Psoas muscle (tissue), 8 donors: ENCODE measurements around the gene VASH1. TPM values are rescaled to one million over a fixed set of nuclear protein-coding genes. Genes with fewer than 3 reads are reported as not detected.

Source experiments
- ATAC-seq, 4 donors: fragments of 200-7000 bp; cut with Tn5 transposase; one replicate each; pipeline ENCODE4 v1.9.1; 2020; ENCODE audit warnings: moderate library complexity in 3 of 4, mild to moderate bottlenecking in 2 of 4
- DNase-seq, 2 donors: peaks; one replicate each; pipeline ENCODE4 v3.0.0-alpha.2; 2020
- H3K27ac ChIP-seq: fragments of 200-600 bp; one replicate; pipeline ENCODE4 v1.8.0; 2022
- H3K27me3 ChIP-seq, 3 donors: fragments of 200-600 bp in 1 of 3; one replicate each; pipeline versions ENCODE4 v1.6.1 to v1.8.0; 2013 to 2022; ENCODE audit warnings: low read length in 2 of 3, mild to moderate bottlenecking in 2 of 3, moderate library complexity in 1 of 3; ENCODE audit not compliant: insufficient read depth in 3 of 3
- H3K36me3 ChIP-seq, 2 donors: fragments of 200-600 bp in 1 of 2; one replicate each; pipeline versions ENCODE4 v1.6.1 to v1.8.0; 2013 to 2022; ENCODE audit warnings: low read depth in 1 of 2, mild to moderate bottlenecking in 1 of 2, moderate library complexity in 1 of 2; ENCODE audit not compliant: insufficient read depth in 1 of 2
- H3K4me1 ChIP-seq: fragments of 200-600 bp; one replicate; pipeline ENCODE4 v1.8.0; 2022
- H3K4me3 ChIP-seq: fragments of 200-600 bp; one replicate; pipeline ENCODE4 v1.8.0; 2022; ENCODE audit warnings: mild to moderate bottlenecking
- H3K9me3 ChIP-seq: fragments of 200-600 bp; one replicate; pipeline ENCODE4 v1.8.0; 2022
- WGBS, 3 donors: extraction: QIAGEN DNeasy Blood & Tissue Kit; methylation state at CpG; one replicate each; pipeline versions ENCODE4 v1.1.6 to v1.1.7; 2013; 5-methylcytosine and 5-hydroxymethylcytosine counted together
- intact Hi-C, 2 donors: fragments of 100-400 bp; cut with DNase I; formaldehyde crosslinking; loops; one replicate each; pipeline versions ENCODE4 v1.11.0 to v1.14.2; 2022
- polyA plus RNA-seq, 3 donors: library from polyadenylated mRNA; stranded (reverse); fragments of 200-250 nt; gene quantifications; one replicate each; pipeline ENCODE4 v1.2.3, GENCODE V29; 2013
- total RNA-seq, 4 donors: library from RNA; stranded (reverse); fragmentation: NEBNext Ultra II Directional in 2 of 4; extraction: Animal tissue kit (Norgen Biotek cat#: 25700) in 2 of 4; gene quantifications; one replicate each; pipeline versions ENCODE4 v1.2.1 to v1.2.4, GENCODE V29; 2021 to 2023
- TF ChIP-seq, protein P1 (sequence below): fragments of 200-600 bp; IDR thresholded peaks from one replicate; pipeline ENCODE4 v1.8.0; 2022; ENCODE audit warnings: antibody characterized with exemption
- donor health status: healthy with polysubstance abuse.
- donor health status: DM: no; HTN: no; CAD: no; lungs with moderate emphysema.
- donor health status: Bipolar disorder and iron deficiency.
- donor health status: healthy.
- donor health status: DM: yes; HTN: yes; CAD: no.
- donor health status: DM: no; HTN: no; CAD: no.
- donor health status: DM: no; HTN: no; CAD: no.
- donor health status: DM: yes; HTN: yes; CAD: no.

The VASH1 gene
- total and polyA plus RNA-seq, 7 donors = 1.7 to 8.2 (median 4.0) TPM

- Histone ChIP-seq H3K36me3 (no peaks in the 10 kb centered on the region), H3K9me3 (no peaks in the 10 kb centered on the region), H3K4me3 (no peak overlapping the region), H3K27ac (no peak overlapping the region), H3K27me3 (peaks cover 0 to 13% (median 3%) of the 10 kb centered on the region in 3 donors), H3K4me1 (peaks cover 5% of the 10 kb centered on the region)
- 57 to 76% (median 63%) methylated on average over 4 of the region's 4 CpGs for WGBS, 3 donors
- no peak for ATAC-seq
- intact Hi-C loops = no loop called here
- TF ChIP-seq, protein P1, sequence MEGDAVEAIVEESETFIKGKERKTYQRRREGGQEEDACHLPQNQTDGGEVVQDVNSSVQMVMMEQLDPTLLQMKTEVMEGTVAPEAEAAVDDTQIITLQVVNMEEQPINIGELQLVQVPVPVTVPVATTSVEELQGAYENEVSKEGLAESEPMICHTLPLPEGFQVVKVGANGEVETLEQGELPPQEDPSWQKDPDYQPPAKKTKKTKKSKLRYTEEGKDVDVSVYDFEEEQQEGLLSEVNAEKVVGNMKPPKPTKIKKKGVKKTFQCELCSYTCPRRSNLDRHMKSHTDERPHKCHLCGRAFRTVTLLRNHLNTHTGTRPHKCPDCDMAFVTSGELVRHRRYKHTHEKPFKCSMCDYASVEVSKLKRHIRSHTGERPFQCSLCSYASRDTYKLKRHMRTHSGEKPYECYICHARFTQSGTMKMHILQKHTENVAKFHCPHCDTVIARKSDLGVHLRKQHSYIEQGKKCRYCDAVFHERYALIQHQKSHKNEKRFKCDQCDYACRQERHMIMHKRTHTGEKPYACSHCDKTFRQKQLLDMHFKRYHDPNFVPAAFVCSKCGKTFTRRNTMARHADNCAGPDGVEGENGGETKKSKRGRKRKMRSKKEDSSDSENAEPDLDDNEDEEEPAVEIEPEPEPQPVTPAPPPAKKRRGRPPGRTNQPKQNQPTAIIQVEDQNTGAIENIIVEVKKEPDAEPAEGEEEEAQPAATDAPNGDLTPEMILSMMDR = no peak
- no peak for DNase-seq
Measured at GRCh38 chr14:76759589-76759988, 1.7 kb upstream of the VASH1 start.

GRCh38 chr14:76760331-76761135, 735 bp upstream of the VASH1 start:
- Histone ChIP-seq H3K4me1 (peaks cover 5% of the 10 kb centered on the region), H3K36me3 (no peaks in the 10 kb centered on the region), H3K27me3 (peaks cover 0 to 13% (median 3%) of the 10 kb centered on the region in 3 donors), H3K27ac (no peak overlapping the region), H3K4me3 (peak overlapping the region; percentile 75), H3K9me3 (no peaks in the 10 kb centered on the region)
- ATAC-seq (peak in 1 of 4 donors; percentile 5), DNase-seq (no peak)
- intact Hi-C loops = loop anchor here in 1 of 2 donors (5.0 kb wide), 1 partner anchor 48 kb away; no protein-coding TSS in a partner anchor
- WGBS, 3 donors = 49 to 55% (median 53%) methylated on average over 25 to 26 of the region's 26 CpGs
- TF ChIP-seq, protein P1 = no peak

DNA sequence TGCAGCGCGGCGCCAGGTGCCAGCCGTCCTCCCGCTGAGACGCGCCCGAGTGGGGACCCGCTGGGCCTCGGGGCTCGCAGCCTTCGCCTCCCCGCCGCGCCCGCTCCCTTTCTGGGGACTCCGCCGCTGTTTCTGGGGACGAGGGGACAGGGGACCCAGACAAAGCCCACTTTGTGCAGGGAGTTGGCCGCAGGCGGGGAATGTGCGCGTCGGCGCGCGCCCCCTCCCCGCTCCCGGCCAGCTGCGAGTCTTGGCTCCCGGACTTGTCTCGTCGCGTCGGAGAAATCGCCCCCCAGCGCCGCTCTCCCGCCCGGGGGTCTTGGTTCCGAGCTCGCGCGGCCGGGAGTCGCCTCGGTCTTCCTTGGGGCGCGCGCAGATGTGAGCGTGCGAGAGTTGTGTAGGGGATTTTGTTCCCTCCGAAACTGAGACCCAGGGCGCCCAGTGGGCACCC, 717 bp downstream of the VASH1 start:
- TF ChIP-seq, protein P1 = no peak
- no peaks in the 10 kb centered on the region for H3K36me3 ChIP-seq
- WGBS, 3 donors = 0 to 1% (median 0%) methylated on average over 42 to 54 of the region's 54 CpGs
- no peaks in the 10 kb centered on the region for H3K9me3 ChIP-seq
- DNase-seq (no peak), ATAC-seq (peak in 2 of 4 donors; percentile 16 to 21)
- intact Hi-C loops = loop anchor here in 1 of 2 donors (5.0 kb wide), 1 partner anchor 50 kb away; no protein-coding TSS in a partner anchor
- H3K4me3 ChIP-seq = peak overlapping the region; percentile 75
- H3K27ac ChIP-seq = peak overlapping the region; percentile 56
- no peaks in the 10 kb centered on the region for H3K4me1 ChIP-seq
- H3K27me3 ChIP-seq = peaks cover 0 to 13% (median 4%) of the 10 kb centered on the region in 3 donors

GRCh38 chr14:76762411-76763095, 1.3 kb downstream of the VASH1 start:
- 15 to 22% (median 16%) methylated on average over 28 of the region's 28 CpGs for WGBS, 3 donors

More at GRCh38 chr14:76762411-76763095, 1.3 kb downstream of the VASH1 start:
- H3K27ac ChIP-seq = no peak overlapping the region
- intact Hi-C loops = loop anchor here in 1 of 2 donors (5.0 kb wide), 1 partner anchor 50 kb away; no protein-coding TSS in a partner anchor
- H3K9me3 ChIP-seq = no peaks in the 10 kb centered on the region
- TF ChIP-seq, protein P1 = no peak
- H3K36me3 ChIP-seq = no peaks in the 10 kb centered on the region
- no peak for DNase-seq
- peak in 1 of 4 donors; percentile 14 for ATAC-seq
- peak overlapping the region; percentile 75 for H3K4me3 ChIP-seq
- H3K4me1 ChIP-seq = no peaks in the 10 kb centered on the region
- peaks cover 0 to 13% (median 4%) of the 10 kb centered on the region in 3 donors for H3K27me3 ChIP-seq
